ENCODE data around the gene OGDH.

Gene OGDH

GRCh38 chr7:44638611-44639557 is 32.5 kb downstream of the OGDH start:
- DNase-seq (ENCODE audit: low read depth) = peak; percentile 75

- no peak for DNase-seq (ENCODE audit: low read depth)
Observed at GRCh38 chr7:44639671-44640321, 33.4 kb downstream of the OGDH start.

DNA sequence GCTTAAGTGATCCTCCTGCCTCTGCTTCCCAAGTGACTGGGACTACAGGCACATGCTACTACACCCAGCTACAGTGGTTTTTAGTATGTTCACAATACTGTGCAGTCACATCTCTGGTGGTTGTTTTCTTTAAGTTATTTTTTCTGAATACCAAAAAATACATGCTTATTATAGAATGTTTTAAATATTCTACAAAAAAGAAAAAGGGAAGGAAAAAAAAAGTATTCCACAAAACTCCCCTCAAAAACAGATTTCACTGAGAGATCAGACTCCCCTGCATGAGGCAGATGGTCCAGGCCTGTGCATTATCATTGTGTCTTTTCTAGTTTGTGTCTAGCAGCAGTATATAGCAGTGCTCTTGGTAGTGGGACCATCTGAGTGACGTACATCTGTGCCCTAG is 36.8 kb downstream of the OGDH start:
- no peak for DNase-seq (ENCODE audit: low read depth)

DNA sequence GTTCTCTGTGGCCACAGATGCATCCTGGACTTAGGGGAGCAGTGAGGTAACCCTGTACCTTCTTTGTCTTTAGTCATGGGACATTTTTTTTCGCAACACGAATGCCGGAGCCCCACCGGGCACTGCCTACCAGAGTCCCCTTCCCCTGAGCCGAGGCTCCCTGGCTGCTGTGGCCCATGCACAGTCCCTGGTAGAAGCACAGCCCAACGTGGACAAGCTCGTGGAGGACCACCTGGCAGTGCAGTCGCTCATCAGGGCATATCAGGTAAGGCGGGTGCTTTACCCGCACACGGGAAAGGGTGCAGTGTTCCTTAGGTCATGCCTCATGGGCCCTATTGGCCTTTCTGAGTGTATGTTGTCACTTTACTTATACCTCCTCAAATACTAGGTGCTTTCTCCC is 38.8 kb downstream of the OGDH start:
- no peak for DNase-seq (ENCODE audit: low read depth)

DNA sequence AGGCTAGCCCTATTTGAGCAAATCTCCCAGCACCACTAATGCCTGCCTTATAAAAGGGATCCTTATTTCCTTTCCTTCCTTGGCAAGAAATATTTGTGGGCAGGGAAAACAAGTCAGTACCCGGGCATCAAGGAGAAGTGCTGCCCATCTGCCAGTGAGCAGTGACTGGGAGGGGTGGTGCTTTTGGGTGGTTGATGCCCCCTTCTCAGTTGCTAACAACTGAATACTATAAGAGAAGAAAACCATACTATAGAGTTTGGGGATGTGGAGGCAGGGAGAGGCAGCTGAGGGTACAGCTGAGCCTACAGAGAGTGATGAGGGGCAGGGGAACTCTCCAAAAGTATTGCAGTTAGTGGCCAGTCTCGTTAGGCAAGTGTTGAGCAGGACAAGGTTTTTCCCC is 39.3 kb downstream of the OGDH start:
- no peak for DNase-seq (ENCODE audit: low read depth)

GRCh38 chr7:44646176-44646920 is 39.9 kb downstream of the OGDH start:
- no peak for DNase-seq (ENCODE audit: low read depth)

DNA sequence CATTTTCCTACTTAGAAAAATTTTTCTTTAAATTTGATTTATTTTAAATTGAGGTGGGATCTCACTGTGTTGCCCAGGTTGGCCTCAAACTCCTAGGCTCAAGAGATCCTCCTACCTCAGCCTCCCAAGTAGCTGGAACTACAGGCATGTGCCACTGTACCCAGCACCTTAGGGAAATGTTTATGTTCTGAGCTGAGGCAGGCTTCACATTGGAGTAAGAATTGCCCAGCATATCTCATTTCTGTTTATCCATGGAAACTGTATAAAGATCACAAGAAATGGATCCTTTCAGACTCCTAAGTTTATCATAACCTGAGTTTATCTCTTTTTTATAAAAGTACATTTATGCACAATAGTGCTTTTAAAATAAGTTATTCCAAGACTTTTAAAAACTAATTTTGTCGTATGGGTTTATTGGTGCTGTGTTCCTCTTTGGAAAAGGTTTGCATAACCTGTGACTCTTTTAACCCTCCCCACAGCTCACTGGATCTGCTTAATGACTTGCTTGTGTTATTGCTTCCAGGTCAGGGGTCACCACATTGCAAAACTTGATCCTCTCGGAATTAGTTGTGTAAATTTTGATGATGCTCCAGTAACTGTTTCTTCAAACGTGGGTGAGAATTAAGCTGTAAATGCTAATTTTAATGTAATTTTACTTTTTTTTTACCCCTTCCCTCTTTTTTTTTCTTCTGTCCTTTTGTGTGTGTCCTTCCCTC is 40.7 kb downstream of the OGDH start:
- no peak for DNase-seq (ENCODE audit: low read depth)

GRCh38 chr7:44647981-44648714 is 41.7 kb downstream of the OGDH start:
- DNase-seq (ENCODE audit: low read depth) = no peak

- no peak for DNase-seq (ENCODE audit: low read depth)
Observed at GRCh38 chr7:44650242-44650641, 43.8 kb downstream of the OGDH start.

DNA sequence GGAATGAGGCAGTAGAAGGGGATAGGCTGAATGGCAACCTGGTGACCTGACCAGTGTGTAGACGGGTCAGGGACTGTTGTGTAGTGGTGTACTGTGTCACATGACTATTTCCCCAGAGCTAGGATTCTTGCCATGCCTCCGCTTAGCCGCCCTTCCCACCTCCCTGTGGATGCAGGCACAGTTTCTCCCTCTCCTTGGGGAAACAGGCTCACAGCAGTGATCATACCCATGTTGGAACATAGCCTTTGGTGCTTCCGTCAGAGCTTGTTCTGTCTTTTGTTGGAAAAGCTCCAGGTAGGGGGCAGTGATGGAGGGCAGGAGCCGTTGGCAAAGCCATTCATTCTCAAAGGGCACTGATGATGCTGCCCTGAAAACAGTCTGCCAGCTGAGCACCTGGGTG is 44.3 kb downstream of the OGDH start:
- no peak for DNase-seq (ENCODE audit: low read depth)

DNA sequence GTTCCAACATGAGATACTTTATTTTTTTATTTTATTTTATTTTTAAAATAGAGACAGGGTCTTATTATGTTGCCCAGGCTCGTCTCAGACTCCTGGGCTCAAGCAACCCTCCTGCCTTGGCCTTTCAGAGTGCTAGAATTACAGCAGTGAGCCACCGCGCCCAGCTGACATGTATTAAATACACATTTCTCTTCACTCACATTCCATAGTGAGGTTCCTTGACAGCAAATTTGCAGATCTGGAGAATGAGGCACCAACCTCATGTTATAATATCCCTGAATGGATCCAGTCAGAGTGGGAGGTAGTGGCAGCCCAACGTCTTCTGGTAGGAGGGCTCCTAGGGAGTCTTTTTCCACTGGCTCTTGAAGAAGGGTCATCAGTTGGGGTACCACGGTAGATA is 46.1 kb downstream of the OGDH start:
- DNase-seq (ENCODE audit: low read depth) = no peak

DNA sequence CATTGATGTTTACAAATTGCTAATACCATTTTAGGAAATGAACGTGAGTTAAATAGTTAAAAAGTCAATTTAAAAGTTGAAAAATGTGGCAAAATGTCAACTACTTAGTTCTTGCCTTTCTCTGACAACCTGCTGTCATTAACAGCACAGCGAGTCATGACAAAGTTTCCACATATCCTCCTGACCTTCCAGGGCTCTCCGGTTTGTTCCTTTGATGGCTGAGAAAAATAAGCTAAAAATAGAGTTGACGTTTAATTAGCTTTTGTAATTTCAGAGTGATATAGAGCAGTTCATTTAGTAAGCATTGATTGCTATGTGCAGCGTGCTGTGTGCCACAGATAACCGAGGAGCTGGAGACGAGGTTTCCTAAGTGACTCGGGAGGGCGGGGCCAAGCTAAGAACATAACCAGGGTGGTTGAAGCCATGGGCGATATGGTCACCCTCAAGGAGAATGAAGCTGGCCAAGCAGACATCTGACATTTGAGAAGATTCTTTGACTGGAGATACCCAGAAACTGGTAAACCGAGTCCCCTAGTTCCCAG is 47.9 kb downstream of the OGDH start:
- DNase-seq (ENCODE audit: low read depth) = no peak

GRCh38 chr7:44655341-44655740 is 48.9 kb downstream of the OGDH start:
- DNase-seq (ENCODE audit: low read depth) = no peak

- no peak for DNase-seq (ENCODE audit: low read depth)
Observed at GRCh38 chr7:44658979-44659378, 52.6 kb downstream of the OGDH start.

DNA sequence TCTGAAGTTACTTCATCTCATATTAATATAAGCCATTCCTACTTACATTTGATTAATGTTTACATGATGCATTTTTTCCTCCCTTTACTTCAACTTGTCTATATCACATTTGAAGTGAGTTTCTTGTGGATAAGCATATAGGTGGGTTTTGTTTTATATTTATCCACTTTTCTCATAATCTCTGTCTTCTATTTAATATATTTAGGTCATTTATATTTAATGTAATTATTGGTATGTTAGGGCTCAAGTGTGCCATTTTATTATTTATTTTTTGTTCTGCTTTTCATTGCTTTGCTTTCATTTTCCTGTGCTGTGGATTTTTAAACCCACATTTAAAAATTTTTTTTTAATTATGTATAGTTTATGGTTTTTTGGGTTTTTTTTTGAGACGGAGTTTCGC is 54.8 kb downstream of the OGDH start:
- no peak for DNase-seq (ENCODE audit: low read depth)

GRCh38 chr7:44664780-44665461 is 58.5 kb downstream of the OGDH start:
- DNase-seq (ENCODE audit: low read depth) = no peak

DNA sequence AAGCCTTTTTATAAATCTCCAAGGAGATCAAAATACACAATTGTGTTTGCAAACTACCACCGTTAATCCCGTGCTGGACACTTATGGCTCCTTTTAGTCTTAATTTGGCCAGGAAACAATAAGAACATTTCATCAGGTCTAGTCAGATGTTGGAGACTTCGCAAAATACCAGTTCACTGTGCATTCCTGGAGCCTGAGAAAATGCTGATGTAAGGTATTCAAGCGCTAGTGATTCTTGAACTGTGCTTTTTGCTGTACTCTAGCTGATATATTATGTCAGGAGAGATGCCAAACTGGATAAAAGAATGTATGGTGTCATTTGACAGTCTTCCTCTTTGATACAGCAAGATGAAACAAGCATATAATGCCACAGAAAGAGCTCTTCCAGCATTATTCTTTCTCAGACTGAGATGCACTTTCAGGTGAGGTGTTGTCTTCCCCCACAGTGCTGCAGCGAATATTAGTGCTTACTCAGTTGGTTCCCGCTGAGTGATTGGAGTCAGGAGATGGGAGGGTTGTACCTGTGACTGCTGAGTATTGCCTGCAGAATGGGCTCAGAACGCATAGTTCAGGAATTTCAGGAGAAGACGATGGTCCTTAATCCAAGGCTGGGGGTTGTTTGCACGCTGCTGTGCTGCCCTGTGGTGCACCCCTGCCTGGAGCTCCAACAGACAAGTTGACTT is 59.2 kb downstream of the OGDH start:
- DNase-seq (ENCODE audit: low read depth) = no peak

- DNase-seq (ENCODE audit: low read depth) = no peak
Observed at GRCh38 chr7:44666566-44666965, 60.1 kb downstream of the OGDH start.

GRCh38 chr7:44667190-44667589 is 60.8 kb downstream of the OGDH start:
- DNase-seq (ENCODE audit: low read depth) = no peak

- DNase-seq (ENCODE audit: low read depth) = no peak
Observed at GRCh38 chr7:44671069-44671468, 64.6 kb downstream of the OGDH start.

All from stimulated activated CD8-positive, alpha-beta memory T cell treated with anti-CD3 and anti-CD28 coated beads, Interleukin-4, amount 100 ng/mL, for 24 hours (primary cell).